Prostate gland (tissue), 2 donors: ENCODE data around the gene DAP.
A peak's percentile ranks its signal among the peaks of the same experiment; 100 is the strongest.

Experiments used
- CTCF ChIP-seq, 4 experiments: fragments of 200-600 bp in 2 of 4; fragments of 450-650 bp in 2 of 4; sonication (generic) in 2 of 4; IDR thresholded peaks; 1 replicate in 3 of 4; 2 replicates in 1 of 4; pipeline ENCODE4 v1.5.1; 2016 to 2019; ENCODE audit warnings: antibody characterized with exemption in 4 of 4, mild to moderate bottlenecking in 2 of 4, moderate library complexity in 2 of 4
- POLR2A ChIP-seq: fragments of 450-650 bp; IDR thresholded peaks from one replicate; pipeline ENCODE4 v1.6.1; 2016; ENCODE audit warnings: antibody characterized with exemption, mild to moderate bottlenecking
- POLR2AphosphoS5 ChIP-seq: sonication (generic); formaldehyde crosslinking; IDR thresholded peaks from one replicate; pipeline ENCODE4 v1.6.1; 2017; ENCODE audit warnings: antibody characterized with exemption

GRCh38 chr5:10703676-10704075, 57.4 kb downstream of the DAP start:
- TF ChIP-seq POLR2A (no peak), CTCF (IDR thresholded peaks at IDR 0.05) (peak in 1 of 4 experiments; percentile 18), POLR2AphosphoS5 (peak; percentile 80)
